Stomach (tissue), 9 donors: ENCODE results near the gene VDAC1. TPM values are rescaled to one million over a fixed set of nuclear protein-coding genes. Genes with fewer than 3 reads are reported as not detected.
"Not testable (repeated sequence)": the region's sequence is repeated elsewhere in the genome, so short reads cannot be mapped to it uniquely, and the experiment has no call there.

Source experiments
- DNase-seq, 2 donors: peaks; one replicate each; pipeline versions ENCODE4 v3.0.0 to v3.0.0-alpha.2; 2013 to 2019
- H3K27ac ChIP-seq, 5 donors: fragments of 200-600 bp in 4 of 5; sonication (generic) in 4 of 5; one replicate each; pipeline ENCODE4 v1.5.1; 2013 to 2019; ENCODE audit warnings: mild to moderate bottlenecking in 1 of 5, moderate library complexity in 1 of 5
- H3K27me3 ChIP-seq, 3 donors: fragments of 200-600 bp; sonication (generic); one replicate each; pipeline ENCODE4 v1.5.1; 2017 to 2019; ENCODE audit warnings: mixed run types in 1 of 3
- H3K36me3 ChIP-seq, 4 donors: fragments of 200-600 bp; sonication (generic); 1 replicate in 3 of 4; 2 replicates in 1 of 4; pipeline ENCODE4 v1.5.1; 2016 to 2019
- H3K4me1 ChIP-seq, 4 donors: fragments of 200-600 bp; sonication (generic); one replicate each; pipeline ENCODE4 v1.5.1; 2016 to 2019
- H3K4me3 ChIP-seq, 4 donors: fragments of 200-600 bp; sonication (generic) in 3 of 4; one replicate each; pipeline ENCODE4 v1.5.1; 2016 to 2019; ENCODE audit warnings: mild to moderate bottlenecking in 1 of 4
- H3K9me3 ChIP-seq, 4 donors: fragments of 200-600 bp; sonication (generic); one replicate each; pipeline ENCODE4 v1.5.1; 2016 to 2019
- EP300 ChIP-seq: sonication (generic); formaldehyde crosslinking; IDR thresholded peaks from one replicate; pipeline ENCODE4 v1.6.1; 2017; ENCODE audit warnings: antibody characterized with exemption
- POLR2A ChIP-seq, 4 donors: fragments of 450-650 bp; IDR thresholded peaks; one replicate each; pipeline ENCODE4 v1.6.1; 2016; ENCODE audit warnings: antibody characterized with exemption in 4 of 4, control low read depth in 2 of 4, mild to moderate bottlenecking in 1 of 4, moderate library complexity in 1 of 4
- POLR2AphosphoS5 ChIP-seq, 3 donors: sonication (generic); formaldehyde crosslinking; IDR thresholded peaks; one replicate each; pipeline ENCODE4 v1.6.1; 2016; ENCODE audit warnings: antibody characterized with exemption in 3 of 3
- WGBS, 5 donors: extraction: QIAGEN DNeasy Blood & Tissue Kit in 3 of 5; methylation state at CpG; one replicate each; pipeline versions ENCODE4 v1.1.5 to v1.1.7; 2013 to 2018; 5-methylcytosine and 5-hydroxymethylcytosine counted together
- intact Hi-C: fragments of 100-400 bp; cut with DNase I; formaldehyde crosslinking; loops from one replicate; pipeline ENCODE4 v1.15.1; 2023; ENCODE audit warnings: low total_unique reads
- polyA plus RNA-seq, 3 donors: library from polyadenylated mRNA; stranded (reverse); fragments of 200-250 nt; gene quantifications; one replicate each; pipeline ENCODE4 v1.2.3, GENCODE V29; 2013
- total RNA-seq, 5 donors: library from RNA; depleted of rRNA; stranded (reverse); fragments of >200 nt; gene quantifications; one replicate each; pipeline versions ENCODE4 v1.1.0 to v1.2.3, GENCODE V29; 2014 to 2016
- TF ChIP-seq, protein P1 (sequence below), 7 experiments: fragments of 450-650 bp in 4 of 7; fragments of 200-600 bp in 3 of 7; sonication (generic) in 3 of 7; IDR thresholded peaks; one replicate each; pipeline ENCODE4 v1.5.1; 2016 to 2019; ENCODE audit warnings: antibody characterized with exemption in 7 of 7, control low read depth in 2 of 7, mild to moderate bottlenecking in 1 of 7
- donor health status: healthy with polysubstance abuse.
- donor health status: Bipolar disorder and iron deficiency.
- donor health status: healthy.

The VDAC1 gene
- total and polyA plus RNA-seq, 8 donors, result 55.8 to 307 (median 147) TPM

GRCh38 chr5:133942614-133943474, 61.9 kb downstream of the VDAC1 start:
- Histone ChIP-seq H3K4me3 (no peak overlapping the region), H3K4me1 (peaks cover 10 to 39% (median 25%) of the 10 kb centered on the region in 4 donors), H3K9me3 (no peaks in the 10 kb centered on the region), H3K36me3 (no peaks in the 10 kb centered on the region), H3K27me3 (no peaks in the 10 kb centered on the region), H3K27ac (peak overlapping the region in 1 of 5 donors; percentile 1)
- peak; percentile 53 to 70 for DNase-seq
- intact Hi-C loops, result no loop called here
- no peak for TF ChIP-seq POLR2A (IDR thresholded peaks at IDR 0.05)
- TF ChIP-seq, protein P1, sequence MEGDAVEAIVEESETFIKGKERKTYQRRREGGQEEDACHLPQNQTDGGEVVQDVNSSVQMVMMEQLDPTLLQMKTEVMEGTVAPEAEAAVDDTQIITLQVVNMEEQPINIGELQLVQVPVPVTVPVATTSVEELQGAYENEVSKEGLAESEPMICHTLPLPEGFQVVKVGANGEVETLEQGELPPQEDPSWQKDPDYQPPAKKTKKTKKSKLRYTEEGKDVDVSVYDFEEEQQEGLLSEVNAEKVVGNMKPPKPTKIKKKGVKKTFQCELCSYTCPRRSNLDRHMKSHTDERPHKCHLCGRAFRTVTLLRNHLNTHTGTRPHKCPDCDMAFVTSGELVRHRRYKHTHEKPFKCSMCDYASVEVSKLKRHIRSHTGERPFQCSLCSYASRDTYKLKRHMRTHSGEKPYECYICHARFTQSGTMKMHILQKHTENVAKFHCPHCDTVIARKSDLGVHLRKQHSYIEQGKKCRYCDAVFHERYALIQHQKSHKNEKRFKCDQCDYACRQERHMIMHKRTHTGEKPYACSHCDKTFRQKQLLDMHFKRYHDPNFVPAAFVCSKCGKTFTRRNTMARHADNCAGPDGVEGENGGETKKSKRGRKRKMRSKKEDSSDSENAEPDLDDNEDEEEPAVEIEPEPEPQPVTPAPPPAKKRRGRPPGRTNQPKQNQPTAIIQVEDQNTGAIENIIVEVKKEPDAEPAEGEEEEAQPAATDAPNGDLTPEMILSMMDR (IDR thresholded peaks at IDR 0.05), result peak in 1 of 7 experiments; percentile 4
- 40 to 63% (median 50%) methylated on average over 8 to 11 of the region's 11 CpGs for WGBS, 5 donors

DNA sequence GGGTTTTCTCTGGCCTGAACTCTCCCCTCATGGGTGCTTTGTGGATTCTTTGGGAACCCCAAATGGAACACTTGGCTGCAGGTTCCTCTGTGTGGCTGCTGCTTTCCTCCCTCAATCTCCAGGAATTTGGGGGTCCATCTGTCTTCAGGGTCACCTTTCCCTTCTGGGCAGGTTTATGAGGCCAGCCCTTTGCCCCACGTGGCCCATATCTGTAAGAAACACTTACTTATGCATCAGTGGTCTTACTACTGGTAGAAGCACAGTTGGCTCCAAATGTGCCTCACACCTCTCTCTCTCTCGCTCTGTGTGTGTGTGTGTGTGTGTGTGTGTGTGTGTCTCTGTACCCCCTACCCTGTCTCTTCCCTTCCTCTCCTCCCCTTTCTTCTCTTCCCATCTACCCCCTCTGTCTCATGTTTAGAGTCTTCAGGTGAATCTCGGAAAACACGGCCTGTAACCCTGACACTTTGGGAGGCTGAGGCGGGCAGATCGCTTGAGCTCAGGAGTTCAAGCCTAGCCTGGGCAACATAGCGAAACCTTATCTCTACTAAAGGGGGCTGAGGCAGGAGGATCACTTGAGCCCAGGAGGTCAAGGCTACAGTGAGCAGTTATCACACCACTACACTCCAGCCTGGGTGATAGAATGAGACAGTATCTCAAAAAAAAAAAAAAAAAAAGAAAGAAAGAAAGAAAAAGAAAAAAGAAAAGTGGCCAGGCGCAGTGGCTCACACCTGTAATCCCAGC, 63.1 kb downstream of the VDAC1 start:
- H3K27me3 ChIP-seq, result no peaks in the 10 kb centered on the region
- H3K27ac ChIP-seq, result no peak overlapping the region
- H3K4me3 ChIP-seq, result no peak overlapping the region
- no peak for TF ChIP-seq POLR2A (IDR thresholded peaks at IDR 0.05)
- no peaks in the 10 kb centered on the region for H3K36me3 ChIP-seq
- DNase-seq, result no peak
- WGBS, 5 donors, result 92 to 95% (median 93%) methylated on average over 8 of the region's 8 CpGs
- peaks cover 10 to 33% (median 20%) of the 10 kb centered on the region in 4 donors for H3K4me1 ChIP-seq
- H3K9me3 ChIP-seq, result no peaks in the 10 kb centered on the region
- intact Hi-C loops, result no loop called here

- no peaks in the 10 kb centered on the region for H3K9me3 ChIP-seq
- DNase-seq, result no peak
- intact Hi-C loops, result loop anchor here (10.0 kb wide), 1 partner anchor 515 kb away; no protein-coding TSS in a partner anchor
- 75 to 86% (median 83%) methylated on average over 3 of the region's 3 CpGs for WGBS, 5 donors
- H3K36me3 ChIP-seq, result no peaks in the 10 kb centered on the region
- no peaks in the 10 kb centered on the region for H3K27me3 ChIP-seq
- no peak overlapping the region for H3K4me3 ChIP-seq
- peaks cover 8 to 29% (median 16%) of the 10 kb centered on the region in 4 donors for H3K4me1 ChIP-seq
- no peak for TF ChIP-seq POLR2AphosphoS5 (IDR thresholded peaks at IDR 0.05)
- no peak for TF ChIP-seq POLR2A (IDR thresholded peaks at IDR 0.05)
- TF ChIP-seq EP300, result no peak
- TF ChIP-seq, protein P1 (IDR thresholded peaks at IDR 0.05), result no peak
- no peak overlapping the region for H3K27ac ChIP-seq
These were observed 65.1 kb downstream of the VDAC1 start for GRCh38 chr5:133939668-133940067.

- Histone ChIP-seq H3K27ac (peak overlapping the region in 1 of 5 donors; percentile 27), H3K27me3 (no peaks in the 10 kb centered on the region), H3K36me3 (no peaks in the 10 kb centered on the region), H3K4me3 (no peak overlapping the region), H3K9me3 (no peaks in the 10 kb centered on the region), H3K4me1 (peaks cover 4 to 25% (median 16%) of the 10 kb centered on the region in 4 donors)
- no peak for TF ChIP-seq POLR2AphosphoS5 (IDR thresholded peaks at IDR 0.05)
- DNase-seq, result no peak
- intact Hi-C loops, result loop anchor here (10.0 kb wide), 1 partner anchor 514 kb away; no protein-coding TSS in a partner anchor
- WGBS, 5 donors, result 47 to 63% (median 56%) methylated on average over 3 of the region's 3 CpGs
These were observed 65.8 kb downstream of the VDAC1 start for GRCh38 chr5:133938929-133939328.

- intact Hi-C loops, result loop anchor here (10.0 kb wide), 1 partner anchor 513 kb away; no protein-coding TSS in a partner anchor
- Histone ChIP-seq H3K36me3 (no peaks in the 10 kb centered on the region), H3K27ac (peak overlapping the region in 2 of 5 donors; percentile 25 to 27), H3K4me3 (no peak overlapping the region), H3K4me1 (peaks cover 4 to 23% (median 18%) of the 10 kb centered on the region in 4 donors), H3K27me3 (no peaks in the 10 kb centered on the region), H3K9me3 (no peaks in the 10 kb centered on the region)
- TF ChIP-seq EP300 (no peak), POLR2AphosphoS5 (IDR thresholded peaks at IDR 0.05) (no peak), POLR2A (IDR thresholded peaks at IDR 0.05) (no peak)
- TF ChIP-seq, protein P1 (IDR thresholded peaks at IDR 0.05), result no peak
- 40 to 53% (median 42%) methylated on average over 6 of the region's 6 CpGs for WGBS, 5 donors
- peak in 1 of 2 donors; percentile 51 for DNase-seq
These were observed 66.5 kb downstream of the VDAC1 start for GRCh38 chr5:133938039-133938821.

GRCh38 chr5:133937628-133938027, 67.1 kb downstream of the VDAC1 start:
- not testable (repeated sequence) for H3K4me3 ChIP-seq, H3K27me3 ChIP-seq, DNase-seq, H3K9me3 ChIP-seq, H3K36me3 ChIP-seq
- Histone ChIP-seq H3K4me1 (peaks cover 4 to 23% (median 16%) of the 10 kb centered on the region in 4 donors), H3K27ac (peak overlapping the region in 1 of 5 donors; percentile 25)
- intact Hi-C loops, result loop anchor here (10.0 kb wide), 1 partner anchor 513 kb away; no protein-coding TSS in a partner anchor
- WGBS, 5 donors, result 89 to 100% (median 96%) methylated on average over 3 of the region's 3 CpGs
